Fibroblast of villous mesenchyme (primary cell): ENCODE measurements around the gene AHNAK2. TPM values are rescaled to one million over a fixed set of nuclear protein-coding genes. Genes with fewer than 3 reads are reported as not detected.
"Not testable (repeated sequence)": the region's sequence is repeated elsewhere in the genome, so short reads cannot be mapped to it uniquely, and the experiment has no call there.

Experiments
- DNase-seq: peaks from one replicate; pipeline ENCODE4 v3.0.0-alpha.2; 2010; ENCODE audit warnings: low read depth
- H3K4me3 ChIP-seq: 2 replicates; pipeline ENCODE4 v1.5.1; 2011; ENCODE audit warnings: low read depth, mild to moderate bottlenecking, low read length
- total RNA-seq: library from RNA; depleted of rRNA; stranded (reverse); fragments of >200 nt; gene quantifications from 2 replicates; pipeline ENCODE4 v1.2.3, GENCODE V29; 2012
- TF ChIP-seq, protein P1 (sequence below): IDR thresholded peaks from 2 replicates; pipeline ENCODE4 v1.5.1; 2012; ENCODE audit warnings: low read depth, mild to moderate bottlenecking, low read length; ENCODE audit not compliant: insufficient read depth

AHNAK2 gene
- total RNA-seq, 1 donor = 32.4 TPM

DNA sequence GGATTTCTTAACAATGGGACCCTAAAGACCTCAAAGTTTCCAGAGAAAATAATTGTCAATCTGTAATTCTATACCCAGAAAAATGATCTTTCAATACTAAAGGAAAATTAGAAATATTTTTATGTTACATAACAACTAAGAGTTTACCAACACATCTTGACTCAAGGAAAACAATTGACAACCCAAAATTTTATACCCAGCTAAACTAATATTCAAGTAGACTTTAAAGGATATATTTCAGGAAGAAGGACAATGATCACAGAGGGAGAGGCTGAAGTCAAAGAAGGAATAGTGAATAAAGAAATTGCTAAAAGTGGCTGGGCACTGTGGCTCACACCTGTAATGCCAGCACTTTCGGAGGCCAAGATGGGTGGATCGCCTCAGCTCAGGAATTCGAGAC, 66.1 kb downstream of the AHNAK2 start:
- no peak for DNase-seq
- TF ChIP-seq, protein P1, sequence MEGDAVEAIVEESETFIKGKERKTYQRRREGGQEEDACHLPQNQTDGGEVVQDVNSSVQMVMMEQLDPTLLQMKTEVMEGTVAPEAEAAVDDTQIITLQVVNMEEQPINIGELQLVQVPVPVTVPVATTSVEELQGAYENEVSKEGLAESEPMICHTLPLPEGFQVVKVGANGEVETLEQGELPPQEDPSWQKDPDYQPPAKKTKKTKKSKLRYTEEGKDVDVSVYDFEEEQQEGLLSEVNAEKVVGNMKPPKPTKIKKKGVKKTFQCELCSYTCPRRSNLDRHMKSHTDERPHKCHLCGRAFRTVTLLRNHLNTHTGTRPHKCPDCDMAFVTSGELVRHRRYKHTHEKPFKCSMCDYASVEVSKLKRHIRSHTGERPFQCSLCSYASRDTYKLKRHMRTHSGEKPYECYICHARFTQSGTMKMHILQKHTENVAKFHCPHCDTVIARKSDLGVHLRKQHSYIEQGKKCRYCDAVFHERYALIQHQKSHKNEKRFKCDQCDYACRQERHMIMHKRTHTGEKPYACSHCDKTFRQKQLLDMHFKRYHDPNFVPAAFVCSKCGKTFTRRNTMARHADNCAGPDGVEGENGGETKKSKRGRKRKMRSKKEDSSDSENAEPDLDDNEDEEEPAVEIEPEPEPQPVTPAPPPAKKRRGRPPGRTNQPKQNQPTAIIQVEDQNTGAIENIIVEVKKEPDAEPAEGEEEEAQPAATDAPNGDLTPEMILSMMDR = no peak
- H3K4me3 ChIP-seq = no peak overlapping the region

DNA sequence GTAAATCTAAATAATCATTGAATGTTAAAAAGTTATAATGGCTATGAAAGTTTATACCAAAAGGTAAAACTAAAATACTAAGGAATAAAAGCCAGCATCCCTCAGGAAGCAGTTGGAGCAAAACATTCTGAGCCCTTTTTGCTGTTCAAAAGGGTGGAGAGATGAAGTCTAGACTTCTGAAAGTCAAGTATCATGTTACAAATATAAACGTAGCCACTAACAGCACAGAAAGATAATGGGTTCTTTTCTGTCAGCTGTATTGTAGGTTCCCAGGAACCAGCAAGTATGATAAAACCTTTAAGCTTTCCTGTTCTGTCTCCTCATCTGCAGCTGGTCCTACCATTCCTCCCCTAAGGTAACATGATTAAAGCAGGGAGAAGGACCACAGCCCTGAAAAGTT, 69.9 kb downstream of the AHNAK2 start:
- TF ChIP-seq, protein P1 = no peak
- DNase-seq = peak; percentile 18
- H3K4me3 ChIP-seq = no peak overlapping the region

DNA sequence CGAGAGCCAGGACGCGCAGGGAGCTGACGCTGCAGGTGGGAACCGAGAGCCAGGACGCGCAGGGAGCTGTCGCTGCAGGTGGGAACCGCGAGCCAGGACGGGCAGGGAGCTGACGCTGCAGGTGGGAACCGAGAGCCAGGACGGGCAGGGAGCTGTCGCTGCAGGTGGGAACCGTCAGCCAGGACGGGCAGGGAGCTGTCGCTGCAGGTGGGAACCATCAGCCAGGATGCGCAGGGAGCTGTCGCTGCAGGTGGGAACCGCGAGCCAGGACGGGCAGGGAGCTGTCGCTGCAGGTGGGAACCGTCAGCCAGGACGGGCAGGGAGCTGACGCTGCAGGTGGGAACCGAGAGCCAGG, 72.6 kb downstream of the AHNAK2 start:
- not testable (repeated sequence) for H3K4me3 ChIP-seq, DNase-seq

DNA sequence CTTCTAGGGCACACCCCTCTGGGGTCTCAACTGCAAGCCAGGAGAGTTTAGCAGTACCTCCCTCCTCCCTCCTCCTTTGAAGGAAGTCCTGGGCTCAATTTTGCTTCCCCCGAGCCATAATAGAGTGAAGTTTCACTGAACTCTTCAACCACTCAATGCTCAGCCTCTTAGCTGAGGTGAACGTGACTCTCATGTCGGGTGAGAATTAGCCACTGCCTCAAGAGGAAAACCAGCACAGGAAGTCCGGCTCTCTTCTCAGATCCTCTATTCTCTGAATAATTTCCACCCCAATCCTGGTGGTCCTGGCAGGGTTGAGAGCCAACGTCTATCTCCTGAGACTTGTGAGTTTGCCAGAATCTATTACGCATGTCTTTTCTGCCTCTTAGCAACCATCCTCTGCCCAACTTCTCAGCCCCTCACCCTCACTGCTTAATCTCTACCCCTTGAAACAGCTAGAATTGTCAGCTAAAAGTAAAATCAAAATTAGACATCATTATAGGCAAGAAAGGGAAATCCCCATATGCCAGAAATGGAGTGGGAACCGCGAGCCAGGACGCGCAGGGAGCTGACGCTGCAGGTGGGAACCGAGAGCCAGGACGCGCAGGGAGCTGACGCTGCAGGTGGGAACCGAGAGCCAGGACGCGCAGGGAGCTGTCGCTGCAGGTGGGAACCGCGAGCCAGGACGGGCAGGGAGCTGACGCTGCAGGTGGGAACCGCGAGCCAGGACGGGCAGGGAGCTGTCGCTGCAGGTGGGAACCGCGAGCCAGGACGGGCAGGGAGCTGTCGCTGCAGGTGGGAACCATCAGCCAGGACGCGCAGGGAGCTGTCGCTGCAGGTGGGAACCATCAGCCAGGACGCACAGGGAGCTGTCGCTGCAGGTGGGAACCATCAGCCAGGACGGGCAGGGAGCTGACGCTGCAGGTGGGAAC, 73.3 kb downstream of the AHNAK2 start:
- not testable (repeated sequence) for DNase-seq, H3K4me3 ChIP-seq

DNA sequence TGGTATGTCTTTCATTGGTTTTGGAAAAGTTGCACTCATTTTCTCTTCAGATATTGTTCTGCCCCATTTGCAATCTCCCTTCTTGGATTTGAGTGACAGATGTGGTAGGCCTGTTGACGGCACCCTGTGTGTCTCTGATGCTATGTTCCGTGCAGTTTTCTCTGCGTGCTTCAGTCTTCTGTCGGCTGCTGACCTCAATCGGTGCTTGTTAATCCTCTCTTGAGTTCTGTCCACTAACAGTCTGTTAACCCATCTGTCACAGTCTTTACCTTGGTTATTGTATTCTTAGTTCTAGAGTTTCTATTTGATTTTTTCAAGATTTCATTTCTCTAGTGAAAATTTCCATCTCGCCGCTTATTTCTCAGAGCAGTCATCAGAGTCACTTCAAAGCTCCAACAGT, 74.2 kb downstream of the AHNAK2 start:
- TF ChIP-seq, protein P1 = no peak
- DNase-seq = no peak
- no peak overlapping the region for H3K4me3 ChIP-seq

DNA sequence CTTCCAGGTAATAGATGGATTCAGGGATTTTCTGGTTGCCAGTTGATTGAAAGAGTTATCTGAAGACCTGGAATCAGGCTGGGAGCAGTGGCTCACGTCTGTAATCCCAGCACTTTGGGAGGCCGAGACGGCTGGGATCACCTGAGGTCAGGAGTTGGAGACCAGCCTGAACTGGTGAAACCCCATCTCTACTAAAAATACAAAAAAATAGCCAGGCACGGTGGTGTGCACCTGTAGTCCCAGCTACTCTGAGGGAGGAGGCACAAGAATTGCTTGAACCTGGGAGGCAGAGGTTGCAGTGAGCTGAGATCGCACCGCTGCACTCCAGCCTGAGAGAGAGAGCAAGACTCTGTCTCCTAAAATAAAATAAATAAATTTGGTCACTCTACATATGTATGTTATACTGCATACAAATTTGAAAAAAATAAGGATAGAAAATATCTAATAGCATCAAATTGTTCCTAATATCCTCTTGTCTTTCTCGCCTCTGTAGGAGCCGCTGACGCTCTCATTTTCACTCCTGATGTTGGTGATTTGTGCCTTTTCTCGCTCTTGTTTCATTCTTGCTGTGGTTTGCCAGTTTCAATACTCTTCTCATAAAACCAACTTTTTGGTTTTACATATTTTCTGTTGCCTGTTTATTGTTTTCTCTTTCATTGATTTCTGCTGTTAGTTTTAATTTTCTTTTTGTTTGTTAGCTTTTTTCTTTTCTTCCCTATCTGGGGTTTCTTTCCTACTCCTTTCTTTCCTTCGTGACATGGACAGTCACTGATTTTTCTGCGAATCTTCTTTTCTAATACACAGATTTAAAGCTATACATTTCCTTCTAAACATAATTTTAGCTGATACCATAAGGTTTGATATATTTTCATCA, 77.3 kb downstream of the AHNAK2 start:
- no peak for DNase-seq
- no peak overlapping the region for H3K4me3 ChIP-seq
- TF ChIP-seq, protein P1 = no peak

DNA sequence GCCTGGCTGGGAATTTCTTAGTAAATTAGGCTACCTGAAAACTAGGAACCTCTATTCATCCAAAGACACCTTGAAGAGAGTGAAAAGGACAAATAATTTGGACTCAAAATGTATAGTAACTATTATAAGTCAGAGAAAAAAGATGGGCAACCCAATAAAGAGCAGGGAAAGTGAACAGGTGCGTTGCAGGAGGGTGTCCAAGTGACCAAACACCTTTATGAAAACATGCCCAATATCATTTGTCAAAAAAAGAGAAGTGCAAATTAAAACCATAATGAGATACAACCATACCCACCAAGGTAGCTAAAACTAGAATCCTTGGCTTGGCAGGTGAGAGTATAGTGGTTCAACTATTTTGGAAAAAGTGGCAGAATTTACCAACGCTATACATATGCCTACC, 78.4 kb downstream of the AHNAK2 start:
- TF ChIP-seq, protein P1 = no peak
- H3K4me3 ChIP-seq = no peak overlapping the region
- DNase-seq = no peak
